Astrocyte (in vitro differentiated cells and primary cell): ENCODE data around the gene FETUB. TPM values are rescaled to one million over a fixed set of nuclear protein-coding genes. Genes with fewer than 3 reads are reported as not detected.
A peak's percentile ranks its signal among the peaks of the same experiment; 100 is the strongest.

ENCODE experiments used
- DNase-seq: peaks from one replicate; pipeline ENCODE4 v3.0.0-alpha.2; 2010; ENCODE audit warnings: low read depth
- FAIRE-seq: peaks from 2 replicates; lab custom pipeline; 2011; peaks lifted over from hg19 to GRCh38; lab: Jason Lieb, UNC
- H2AFZ ChIP-seq: 2 replicates; pipeline ENCODE4 v1.6.0; 2012; ENCODE audit warnings: low read depth, low read length, inconsistent platforms
- H3K27ac ChIP-seq: 2 replicates; pipeline ENCODE4 v1.5.1; 2011; ENCODE audit warnings: low read depth, low read length, inconsistent platforms
- H3K27me3 ChIP-seq: 2 replicates; pipeline ENCODE4 v1.6.0; 2011; ENCODE audit warnings: low read length, inconsistent platforms; ENCODE audit not compliant: insufficient read depth
- H3K36me3 ChIP-seq: 2 replicates; pipeline ENCODE4 v1.5.1; 2011; ENCODE audit warnings: low read length, inconsistent platforms; ENCODE audit not compliant: insufficient read depth
- H3K4me1 ChIP-seq: 2 replicates; pipeline ENCODE4 v1.5.1; 2011; ENCODE audit warnings: low read length, inconsistent platforms; ENCODE audit not compliant: insufficient read depth
- H3K4me2 ChIP-seq: 2 replicates; pipeline ENCODE4 v1.6.0; 2012; ENCODE audit warnings: low read length, inconsistent platforms
- H3K4me3 ChIP-seq: 2 replicates; pipeline ENCODE4 v1.5.1; 2011; ENCODE audit warnings: low read depth, mild to moderate bottlenecking, low read length, inconsistent platforms; ENCODE audit not compliant: insufficient read depth
- H3K79me2 ChIP-seq: 2 replicates; pipeline ENCODE4 v1.6.0; 2012; ENCODE audit warnings: mild to moderate bottlenecking, low read length, inconsistent platforms; ENCODE audit not compliant: insufficient read depth
- H3K9ac ChIP-seq: 2 replicates; pipeline ENCODE4 v1.6.0; 2012; ENCODE audit warnings: mild to moderate bottlenecking, low read length, inconsistent platforms
- H3K9me3 ChIP-seq: 2 replicates; pipeline ENCODE4 v1.5.1; 2012; ENCODE audit warnings: low read depth, mild to moderate bottlenecking, low read length, inconsistent platforms; ENCODE audit not compliant: insufficient read depth
- H4K20me1 ChIP-seq: 2 replicates; pipeline ENCODE4 v1.6.0; 2012; ENCODE audit warnings: low read length, inconsistent platforms; ENCODE audit not compliant: insufficient read depth
- H3K27ac Mint-ChIP-seq: one replicate; pipeline ENCODE4 v1.8.0; 2021; ENCODE audit warnings: mild to moderate bottlenecking, mixed read lengths; ENCODE audit not compliant: unreplicated experiment
- H3K27me3 Mint-ChIP-seq: one replicate; pipeline ENCODE4 v1.8.0; 2021; ENCODE audit warnings: low read depth, mixed read lengths; ENCODE audit not compliant: unreplicated experiment
- H3K36me3 Mint-ChIP-seq: one replicate; pipeline ENCODE4 v1.8.0; 2021; ENCODE audit warnings: low read depth, mixed read lengths; ENCODE audit not compliant: unreplicated experiment
- H3K4me1 Mint-ChIP-seq: one replicate; pipeline ENCODE4 v1.8.0; 2021; ENCODE audit warnings: low read depth, mixed read lengths; ENCODE audit not compliant: unreplicated experiment
- H3K4me3 Mint-ChIP-seq: one replicate; pipeline ENCODE4 v1.8.0; 2021; ENCODE audit warnings: mild to moderate bottlenecking, moderate library complexity, mixed read lengths; ENCODE audit not compliant: unreplicated experiment
- H3K9me3 Mint-ChIP-seq: one replicate; pipeline ENCODE4 v1.8.0; 2021; ENCODE audit warnings: mild to moderate bottlenecking, mixed read lengths; ENCODE audit not compliant: unreplicated experiment
- EZH2 ChIP-seq: IDR thresholded peaks from 2 replicates; pipeline ENCODE4 v1.6.1; 2012; ENCODE audit warnings: mild to moderate bottlenecking, low read length, inconsistent platforms; ENCODE audit not compliant: insufficient read depth
- total RNA-seq: library from RNA; stranded (reverse); gene quantifications from 2 replicates; pipeline ENCODE4 v1.2.1, GENCODE V29; 2021
- TF ChIP-seq, protein P1 (sequence below): IDR thresholded peaks from 2 replicates; pipeline ENCODE4 v1.5.1; 2011; ENCODE audit warnings: low read depth, mild to moderate bottlenecking, inconsistent platforms, low read length, moderate library complexity; ENCODE audit not compliant: insufficient read depth

FETUB gene
- total RNA-seq, 1 donor from 2014 or later, result not detected

DNA sequence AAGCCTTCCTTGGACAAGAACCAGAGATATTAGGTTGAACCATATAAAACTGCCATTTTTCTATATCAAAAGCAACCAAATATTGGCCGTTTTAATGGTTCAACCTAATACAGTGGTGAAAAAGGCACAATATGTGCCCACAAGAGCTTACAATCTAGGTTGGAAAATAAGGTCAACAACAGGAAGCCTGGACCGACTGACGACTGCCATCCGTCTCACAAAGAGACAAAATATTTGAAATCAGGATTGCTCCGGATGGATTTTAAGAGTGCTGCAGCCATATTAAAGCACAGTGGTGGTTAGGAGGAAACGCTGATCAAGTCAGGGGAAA lies 26.0 kb upstream of the FETUB start:
- Histone ChIP-seq H3K9ac (no peak overlapping the region), H3K79me2 (no peaks in the 10 kb centered on the region), H3K27me3 (peaks cover 11% of the 10 kb centered on the region), H3K4me1 (peaks cover 5% of the 10 kb centered on the region), H4K20me1 (no peaks in the 10 kb centered on the region), H3K4me2 (no peak overlapping the region), H3K36me3 (no peaks in the 10 kb centered on the region), H3K4me3 (no peak overlapping the region), H2AFZ (no peak overlapping the region), H3K9me3 (no peaks in the 10 kb centered on the region), H3K27ac (no peak overlapping the region)
- H3K36me3 Mint-ChIP-seq, result no peaks in the 10 kb centered on the region
- no peak overlapping the region for H3K4me3 Mint-ChIP-seq
- no peak overlapping the region for H3K27ac Mint-ChIP-seq
- TF ChIP-seq, protein P1, sequence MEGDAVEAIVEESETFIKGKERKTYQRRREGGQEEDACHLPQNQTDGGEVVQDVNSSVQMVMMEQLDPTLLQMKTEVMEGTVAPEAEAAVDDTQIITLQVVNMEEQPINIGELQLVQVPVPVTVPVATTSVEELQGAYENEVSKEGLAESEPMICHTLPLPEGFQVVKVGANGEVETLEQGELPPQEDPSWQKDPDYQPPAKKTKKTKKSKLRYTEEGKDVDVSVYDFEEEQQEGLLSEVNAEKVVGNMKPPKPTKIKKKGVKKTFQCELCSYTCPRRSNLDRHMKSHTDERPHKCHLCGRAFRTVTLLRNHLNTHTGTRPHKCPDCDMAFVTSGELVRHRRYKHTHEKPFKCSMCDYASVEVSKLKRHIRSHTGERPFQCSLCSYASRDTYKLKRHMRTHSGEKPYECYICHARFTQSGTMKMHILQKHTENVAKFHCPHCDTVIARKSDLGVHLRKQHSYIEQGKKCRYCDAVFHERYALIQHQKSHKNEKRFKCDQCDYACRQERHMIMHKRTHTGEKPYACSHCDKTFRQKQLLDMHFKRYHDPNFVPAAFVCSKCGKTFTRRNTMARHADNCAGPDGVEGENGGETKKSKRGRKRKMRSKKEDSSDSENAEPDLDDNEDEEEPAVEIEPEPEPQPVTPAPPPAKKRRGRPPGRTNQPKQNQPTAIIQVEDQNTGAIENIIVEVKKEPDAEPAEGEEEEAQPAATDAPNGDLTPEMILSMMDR, result no peak
- no peak for TF ChIP-seq EZH2
- peaks cover 41% of the 10 kb centered on the region for H3K27me3 Mint-ChIP-seq
- FAIRE-seq (no peak), DNase-seq (no peak)
- no peaks in the 10 kb centered on the region for H3K9me3 Mint-ChIP-seq
- H3K4me1 Mint-ChIP-seq, result peaks cover 4% of the 10 kb centered on the region

DNA sequence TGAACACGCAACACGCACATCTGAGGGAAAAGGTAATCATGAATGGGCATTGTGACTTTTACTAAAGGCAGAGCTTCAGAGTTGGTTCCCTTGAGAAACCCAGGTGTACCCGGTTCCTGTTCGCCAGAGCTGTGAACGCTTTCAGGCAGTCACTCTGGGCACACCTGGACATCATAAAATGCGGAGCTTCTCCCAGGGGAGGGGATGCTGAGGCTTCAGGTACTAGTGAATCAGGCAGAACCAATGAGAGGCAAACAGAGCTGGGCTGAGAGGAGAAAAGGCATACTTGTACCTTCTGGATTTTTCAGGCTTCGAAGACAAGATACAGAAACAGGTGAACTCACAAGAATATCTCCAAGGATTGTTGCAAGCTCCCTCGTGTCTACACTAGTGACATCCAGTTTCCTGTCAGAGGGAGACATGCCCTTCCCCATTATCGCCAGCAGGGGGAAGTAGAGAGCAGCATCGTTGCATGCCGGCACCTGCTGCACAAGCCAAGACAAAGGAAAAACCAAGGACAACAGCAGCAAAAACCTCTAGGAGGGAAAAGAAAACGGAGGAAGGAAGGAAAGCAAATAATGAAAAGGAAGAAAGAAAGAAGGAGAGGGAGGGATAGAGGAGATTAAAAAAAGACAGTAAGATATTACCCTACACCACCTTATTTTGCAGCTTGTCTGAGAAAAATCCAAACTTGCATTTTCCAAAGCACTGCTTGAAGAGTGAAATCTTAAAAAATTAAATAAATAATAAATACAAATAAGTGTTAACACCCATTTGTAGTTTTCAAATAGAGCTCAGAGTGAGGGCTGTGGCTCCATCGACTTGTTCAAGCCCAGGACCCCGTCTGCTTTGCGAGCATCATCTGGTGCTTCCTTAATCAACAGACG lies 25.4 kb upstream of the FETUB start:
- Histone ChIP-seq H3K9me3 (no peaks in the 10 kb centered on the region), H3K9ac (no peak overlapping the region), H2AFZ (no peak overlapping the region), H3K36me3 (no peaks in the 10 kb centered on the region), H3K27me3 (peaks cover 11% of the 10 kb centered on the region), H3K4me1 (peaks cover 5% of the 10 kb centered on the region), H3K4me2 (no peak overlapping the region), H3K4me3 (no peak overlapping the region), H3K27ac (no peak overlapping the region), H4K20me1 (no peaks in the 10 kb centered on the region), H3K79me2 (no peaks in the 10 kb centered on the region)
- FAIRE-seq, result peak; percentile 81
- no peaks in the 10 kb centered on the region for H3K36me3 Mint-ChIP-seq
- no peaks in the 10 kb centered on the region for H3K9me3 Mint-ChIP-seq
- no peak overlapping the region for H3K27ac Mint-ChIP-seq
- peaks cover 4% of the 10 kb centered on the region for H3K4me1 Mint-ChIP-seq
- peak; percentile 25 for DNase-seq
- TF ChIP-seq, protein P1, result peak; percentile 98
- TF ChIP-seq EZH2, result no peak
- H3K27me3 Mint-ChIP-seq, result peaks cover 41% of the 10 kb centered on the region
- H3K4me3 Mint-ChIP-seq, result no peak overlapping the region

DNA sequence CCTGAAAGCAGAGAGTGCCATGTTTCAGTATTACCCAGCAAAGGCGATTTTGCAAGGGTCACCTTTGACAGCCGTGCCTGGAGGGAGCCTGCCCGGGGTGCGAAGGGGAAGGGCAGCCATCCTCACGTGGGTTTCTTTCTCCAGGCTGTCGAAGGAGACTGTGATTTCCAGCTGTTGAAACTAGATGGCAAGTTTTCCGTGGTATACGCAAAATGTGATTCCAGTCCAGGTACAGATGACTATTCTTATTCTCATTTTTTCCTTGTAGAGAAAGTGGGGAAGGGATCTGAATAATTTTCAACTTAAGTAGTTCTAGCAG lies 23.9 kb upstream of the FETUB start:
- Histone ChIP-seq H3K9ac (no peak overlapping the region), H3K79me2 (no peaks in the 10 kb centered on the region), H3K27me3 (peaks cover 11% of the 10 kb centered on the region), H4K20me1 (no peaks in the 10 kb centered on the region), H3K4me1 (peaks cover 5% of the 10 kb centered on the region), H2AFZ (no peak overlapping the region), H3K36me3 (no peaks in the 10 kb centered on the region), H3K9me3 (no peaks in the 10 kb centered on the region), H3K4me3 (no peak overlapping the region), H3K4me2 (no peak overlapping the region), H3K27ac (no peak overlapping the region)
- Mint-ChIP-seq H3K27me3 (peaks cover 44% of the 10 kb centered on the region), H3K4me3 (no peak overlapping the region), H3K9me3 (no peaks in the 10 kb centered on the region), H3K4me1 (peaks cover 4% of the 10 kb centered on the region), H3K27ac (no peak overlapping the region), H3K36me3 (no peaks in the 10 kb centered on the region)
- FAIRE-seq (no peak), DNase-seq (no peak)
- TF ChIP-seq, protein P1, result no peak
